H1 (cell line): ENCODE data around the gene NEUROD4. TPM values are rescaled to one million over a fixed set of nuclear protein-coding genes. Genes with fewer than 3 reads are reported as not detected.

Source experiments
- BACH1 ChIP-seq: IDR thresholded peaks from 2 replicates; pipeline ENCODE4 v1.6.1; 2012; ENCODE audit warnings: low read length, improper control_type of control experiment
- GTF2F1 ChIP-seq: IDR thresholded peaks from 2 replicates; pipeline ENCODE4 v1.6.1; 2012; ENCODE audit warnings: low read depth, low read length, improper control_type of control experiment, borderline replicate concordance
- polyA plus RNA-seq, 7 experiments: library from polyadenylated mRNA; depleted of rRNA in 3 of 7; stranded (reverse) in 5 of 7; unstranded in 2 of 7; fragments of >200 nt in 5 of 7; fragments of 200-250 nt in 2 of 7; gene quantifications; 1 replicate in 5 of 7; 2 replicates in 1 of 7; 4 replicates in 1 of 7; pipeline versions ENCODE4 v1.2.1 to v1.2.3, GENCODE V29; 2011 to 2013; ENCODE audit warnings: missing spikeins in 2 of 7, mixed read lengths in 2 of 7
- total RNA-seq: library from RNA; stranded (reverse); fragmentation: NEBNext Ultra II Directional; extraction: Animal tissue kit (Norgen Biotek cat#: 25700); gene quantifications from 2 replicates; pipeline ENCODE4 v1.2.1, GENCODE V29; 2021
- TF ChIP-seq, protein P1 (sequence below): fragments of 300-600 bp; sonication (generic); IDR thresholded peaks from 2 replicates; pipeline ENCODE4 v1.7.1; 2012; ENCODE audit warnings: low read length, moderate library complexity, mild to moderate bottlenecking, inconsistent platforms; ENCODE audit not compliant: insufficient replicate concordance

NEUROD4 gene
- total and polyA plus RNA-seq, 2 of the 8 experiments (the other 6 are each of a cell fraction or from before 2014, with no cell fraction given): not detected

DNA sequence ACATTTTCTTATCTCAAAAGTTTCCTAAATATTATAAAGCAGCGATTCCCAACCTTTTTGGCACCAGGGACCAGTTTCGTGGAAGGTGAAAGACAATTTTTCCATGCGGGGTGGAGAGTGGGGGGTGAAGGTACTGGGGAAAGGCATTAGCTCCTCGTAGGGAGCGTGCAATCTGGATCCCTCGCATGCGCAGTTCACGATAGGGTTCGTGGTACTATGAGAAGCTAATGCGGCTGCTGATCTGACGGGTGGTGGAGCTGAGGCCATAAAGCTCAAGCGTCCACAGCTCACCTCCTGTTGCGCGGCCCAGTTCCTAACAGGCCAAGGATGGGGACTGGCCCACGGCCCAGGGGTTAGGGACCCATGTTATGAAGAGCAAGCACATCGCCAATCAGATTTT is 29.9 kb downstream of the NEUROD4 start (continued):
- TF ChIP-seq, protein P1, sequence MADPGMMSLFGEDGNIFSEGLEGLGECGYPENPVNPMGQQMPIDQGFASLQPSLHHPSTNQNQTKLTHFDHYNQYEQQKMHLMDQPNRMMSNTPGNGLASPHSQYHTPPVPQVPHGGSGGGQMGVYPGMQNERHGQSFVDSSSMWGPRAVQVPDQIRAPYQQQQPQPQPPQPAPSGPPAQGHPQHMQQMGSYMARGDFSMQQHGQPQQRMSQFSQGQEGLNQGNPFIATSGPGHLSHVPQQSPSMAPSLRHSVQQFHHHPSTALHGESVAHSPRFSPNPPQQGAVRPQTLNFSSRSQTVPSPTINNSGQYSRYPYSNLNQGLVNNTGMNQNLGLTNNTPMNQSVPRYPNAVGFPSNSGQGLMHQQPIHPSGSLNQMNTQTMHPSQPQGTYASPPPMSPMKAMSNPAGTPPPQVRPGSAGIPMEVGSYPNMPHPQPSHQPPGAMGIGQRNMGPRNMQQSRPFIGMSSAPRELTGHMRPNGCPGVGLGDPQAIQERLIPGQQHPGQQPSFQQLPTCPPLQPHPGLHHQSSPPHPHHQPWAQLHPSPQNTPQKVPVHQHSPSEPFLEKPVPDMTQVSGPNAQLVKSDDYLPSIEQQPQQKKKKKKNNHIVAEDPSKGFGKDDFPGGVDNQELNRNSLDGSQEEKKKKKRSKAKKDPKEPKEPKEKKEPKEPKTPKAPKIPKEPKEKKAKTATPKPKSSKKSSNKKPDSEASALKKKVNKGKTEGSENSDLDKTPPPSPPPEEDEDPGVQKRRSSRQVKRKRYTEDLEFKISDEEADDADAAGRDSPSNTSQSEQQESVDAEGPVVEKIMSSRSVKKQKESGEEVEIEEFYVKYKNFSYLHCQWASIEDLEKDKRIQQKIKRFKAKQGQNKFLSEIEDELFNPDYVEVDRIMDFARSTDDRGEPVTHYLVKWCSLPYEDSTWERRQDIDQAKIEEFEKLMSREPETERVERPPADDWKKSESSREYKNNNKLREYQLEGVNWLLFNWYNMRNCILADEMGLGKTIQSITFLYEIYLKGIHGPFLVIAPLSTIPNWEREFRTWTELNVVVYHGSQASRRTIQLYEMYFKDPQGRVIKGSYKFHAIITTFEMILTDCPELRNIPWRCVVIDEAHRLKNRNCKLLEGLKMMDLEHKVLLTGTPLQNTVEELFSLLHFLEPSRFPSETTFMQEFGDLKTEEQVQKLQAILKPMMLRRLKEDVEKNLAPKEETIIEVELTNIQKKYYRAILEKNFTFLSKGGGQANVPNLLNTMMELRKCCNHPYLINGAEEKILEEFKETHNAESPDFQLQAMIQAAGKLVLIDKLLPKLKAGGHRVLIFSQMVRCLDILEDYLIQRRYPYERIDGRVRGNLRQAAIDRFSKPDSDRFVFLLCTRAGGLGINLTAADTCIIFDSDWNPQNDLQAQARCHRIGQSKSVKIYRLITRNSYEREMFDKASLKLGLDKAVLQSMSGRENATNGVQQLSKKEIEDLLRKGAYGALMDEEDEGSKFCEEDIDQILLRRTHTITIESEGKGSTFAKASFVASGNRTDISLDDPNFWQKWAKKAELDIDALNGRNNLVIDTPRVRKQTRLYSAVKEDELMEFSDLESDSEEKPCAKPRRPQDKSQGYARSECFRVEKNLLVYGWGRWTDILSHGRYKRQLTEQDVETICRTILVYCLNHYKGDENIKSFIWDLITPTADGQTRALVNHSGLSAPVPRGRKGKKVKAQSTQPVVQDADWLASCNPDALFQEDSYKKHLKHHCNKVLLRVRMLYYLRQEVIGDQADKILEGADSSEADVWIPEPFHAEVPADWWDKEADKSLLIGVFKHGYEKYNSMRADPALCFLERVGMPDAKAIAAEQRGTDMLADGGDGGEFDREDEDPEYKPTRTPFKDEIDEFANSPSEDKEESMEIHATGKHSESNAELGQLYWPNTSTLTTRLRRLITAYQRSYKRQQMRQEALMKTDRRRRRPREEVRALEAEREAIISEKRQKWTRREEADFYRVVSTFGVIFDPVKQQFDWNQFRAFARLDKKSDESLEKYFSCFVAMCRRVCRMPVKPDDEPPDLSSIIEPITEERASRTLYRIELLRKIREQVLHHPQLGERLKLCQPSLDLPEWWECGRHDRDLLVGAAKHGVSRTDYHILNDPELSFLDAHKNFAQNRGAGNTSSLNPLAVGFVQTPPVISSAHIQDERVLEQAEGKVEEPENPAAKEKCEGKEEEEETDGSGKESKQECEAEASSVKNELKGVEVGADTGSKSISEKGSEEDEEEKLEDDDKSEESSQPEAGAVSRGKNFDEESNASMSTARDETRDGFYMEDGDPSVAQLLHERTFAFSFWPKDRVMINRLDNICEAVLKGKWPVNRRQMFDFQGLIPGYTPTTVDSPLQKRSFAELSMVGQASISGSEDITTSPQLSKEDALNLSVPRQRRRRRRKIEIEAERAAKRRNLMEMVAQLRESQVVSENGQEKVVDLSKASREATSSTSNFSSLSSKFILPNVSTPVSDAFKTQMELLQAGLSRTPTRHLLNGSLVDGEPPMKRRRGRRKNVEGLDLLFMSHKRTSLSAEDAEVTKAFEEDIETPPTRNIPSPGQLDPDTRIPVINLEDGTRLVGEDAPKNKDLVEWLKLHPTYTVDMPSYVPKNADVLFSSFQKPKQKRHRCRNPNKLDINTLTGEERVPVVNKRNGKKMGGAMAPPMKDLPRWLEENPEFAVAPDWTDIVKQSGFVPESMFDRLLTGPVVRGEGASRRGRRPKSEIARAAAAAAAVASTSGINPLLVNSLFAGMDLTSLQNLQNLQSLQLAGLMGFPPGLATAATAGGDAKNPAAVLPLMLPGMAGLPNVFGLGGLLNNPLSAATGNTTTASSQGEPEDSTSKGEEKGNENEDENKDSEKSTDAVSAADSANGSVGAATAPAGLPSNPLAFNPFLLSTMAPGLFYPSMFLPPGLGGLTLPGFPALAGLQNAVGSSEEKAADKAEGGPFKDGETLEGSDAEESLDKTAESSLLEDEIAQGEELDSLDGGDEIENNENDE: no peak
- no peak for TF ChIP-seq GTF2F1
- TF ChIP-seq BACH1: no peak
